22Rv1 (cell line): Measurements from ENCODE around the gene TMEM106C.

Experiments
- H3K27ac ChIP-seq: fragments of 450-650 bp; 2 replicates; pipeline ENCODE4 v1.5.1; 2017
- ZFX ChIP-seq: fragments of 450-650 bp; IDR thresholded peaks from 2 replicates; pipeline ENCODE4 v1.6.1; 2017; ENCODE audit warnings: antibody characterized with exemption, borderline replicate concordance
- TF ChIP-seq, protein P1 (sequence below): fragments of 450-650 bp; IDR thresholded peaks from 2 replicates; pipeline ENCODE4 v1.5.1; 2017; ENCODE audit warnings: mild to moderate bottlenecking

TMEM106C gene

DNA sequence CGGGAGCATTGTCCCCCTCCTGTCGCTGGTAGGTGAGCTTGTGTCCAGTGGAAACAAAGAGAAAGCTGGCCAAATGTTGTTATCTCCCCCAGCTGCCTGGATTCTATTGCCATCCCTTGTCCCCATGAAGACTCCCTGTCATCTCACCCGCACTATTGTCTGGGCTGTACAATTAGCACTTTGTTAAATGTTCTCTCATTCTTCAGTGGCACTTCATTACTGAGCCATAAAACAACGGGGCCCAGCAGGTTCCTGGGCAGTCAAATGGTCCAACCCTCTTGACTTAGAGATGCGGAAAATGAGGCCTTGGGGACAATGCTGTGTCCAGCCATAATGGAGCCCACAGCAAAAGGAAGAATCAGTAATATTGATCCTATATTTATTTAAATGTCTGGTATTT is 54.1 kb downstream of the TMEM106C start:
- no peak overlapping the region for H3K27ac ChIP-seq
- no peak for TF ChIP-seq ZFX
- TF ChIP-seq, protein P1, sequence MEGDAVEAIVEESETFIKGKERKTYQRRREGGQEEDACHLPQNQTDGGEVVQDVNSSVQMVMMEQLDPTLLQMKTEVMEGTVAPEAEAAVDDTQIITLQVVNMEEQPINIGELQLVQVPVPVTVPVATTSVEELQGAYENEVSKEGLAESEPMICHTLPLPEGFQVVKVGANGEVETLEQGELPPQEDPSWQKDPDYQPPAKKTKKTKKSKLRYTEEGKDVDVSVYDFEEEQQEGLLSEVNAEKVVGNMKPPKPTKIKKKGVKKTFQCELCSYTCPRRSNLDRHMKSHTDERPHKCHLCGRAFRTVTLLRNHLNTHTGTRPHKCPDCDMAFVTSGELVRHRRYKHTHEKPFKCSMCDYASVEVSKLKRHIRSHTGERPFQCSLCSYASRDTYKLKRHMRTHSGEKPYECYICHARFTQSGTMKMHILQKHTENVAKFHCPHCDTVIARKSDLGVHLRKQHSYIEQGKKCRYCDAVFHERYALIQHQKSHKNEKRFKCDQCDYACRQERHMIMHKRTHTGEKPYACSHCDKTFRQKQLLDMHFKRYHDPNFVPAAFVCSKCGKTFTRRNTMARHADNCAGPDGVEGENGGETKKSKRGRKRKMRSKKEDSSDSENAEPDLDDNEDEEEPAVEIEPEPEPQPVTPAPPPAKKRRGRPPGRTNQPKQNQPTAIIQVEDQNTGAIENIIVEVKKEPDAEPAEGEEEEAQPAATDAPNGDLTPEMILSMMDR, result no peak

DNA sequence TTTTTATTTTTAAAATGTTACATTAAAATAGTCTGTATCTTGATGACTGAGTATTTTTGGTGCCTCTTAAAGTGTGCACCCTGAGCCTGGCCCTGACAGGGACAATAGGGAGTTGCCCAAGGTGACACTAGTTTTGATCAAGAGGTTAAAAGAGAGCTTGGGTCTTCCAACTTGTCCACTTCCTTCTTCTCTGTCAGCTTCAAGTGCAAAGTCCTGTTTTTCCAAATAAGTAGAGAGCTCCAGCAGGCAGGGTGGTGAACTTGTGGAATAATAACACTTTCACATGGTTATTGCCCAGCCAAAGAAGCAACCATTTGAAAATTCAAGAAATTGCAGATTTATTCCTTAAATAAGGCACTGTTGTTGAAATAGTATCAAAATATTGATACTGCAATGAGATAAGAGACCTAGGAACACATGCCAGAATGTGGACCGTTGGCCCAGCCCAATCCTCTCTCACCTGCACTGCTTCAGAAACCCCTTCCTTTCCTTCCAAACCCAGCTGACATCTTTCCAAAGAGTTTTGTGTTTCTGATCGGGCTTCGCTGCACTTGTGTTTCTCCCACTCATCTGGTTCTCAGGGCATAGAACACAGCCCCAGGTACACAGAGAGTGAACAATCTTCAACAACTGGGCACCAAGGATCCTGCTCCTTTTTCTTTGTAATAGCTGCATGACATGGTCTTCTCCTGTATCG is 54.7 kb downstream of the TMEM106C start:
- H3K27ac ChIP-seq, result no peak overlapping the region
- TF ChIP-seq, protein P1, result no peak
- no peak for TF ChIP-seq ZFX
